ENCODE data around the gene SLC41A1. TPM values are rescaled to one million over a fixed set of nuclear protein-coding genes. Genes with fewer than 3 reads are reported as not detected.

The SLC41A1 gene
- total and polyA plus RNA-seq, 2 donors (not counting 1 experiment from before 2014, with no cell fraction given), result 15.8 to 24.2 TPM

DNA sequence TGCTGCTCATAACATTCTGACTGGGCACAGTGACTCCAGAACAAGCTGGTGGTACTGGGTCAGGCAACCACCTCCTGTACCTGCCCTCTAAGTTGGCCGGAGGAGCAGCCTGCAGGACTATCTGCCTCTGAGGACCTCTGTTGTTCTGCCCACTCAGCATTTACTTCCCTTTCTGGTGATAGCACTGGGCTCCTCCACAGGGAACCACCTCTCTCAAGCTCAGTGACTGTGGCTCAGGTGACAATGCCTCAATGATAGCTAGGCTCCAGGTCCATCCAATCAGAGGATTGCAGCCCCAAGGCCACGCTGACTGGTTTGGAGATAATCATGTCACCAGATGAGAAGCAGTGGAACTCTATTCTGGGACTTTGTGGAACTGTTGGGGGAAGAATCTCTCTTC lies 15.8 kb downstream of the SLC41A1 start:
- H3K4me1 ChIP-seq (ENCODE audit: control insufficient read depth in 2 of 2, insufficient read depth in 2 of 2, low read length in 2 of 2), result peaks cover 5 to 24% of the 10 kb centered on the region in 2 donors
- no peak for TF ChIP-seq EZH2 (IDR thresholded peaks at IDR 0.05; ENCODE audit: borderline replicate concordance, insufficient read depth, low read depth, low read length, poor library complexity, severe bottlenecking)
- no peak for TF ChIP-seq CTCF (IDR thresholded peaks at IDR 0.05)
- Mint-ChIP-seq H3K27me3 (no peaks in the 10 kb centered on the region), H3K27ac (no peak overlapping the region), H3K9me3 (ENCODE audit: insufficient read depth) (no peaks in the 10 kb centered on the region), H3K4me3 (no peak overlapping the region), H3K4me1 (peaks cover 23% of the 10 kb centered on the region)
- H3K4me3 ChIP-seq (ENCODE audit: control extremely low read depth in 1 of 5, extremely low read depth in 1 of 5, insufficient read depth in 1 of 5, low read depth in 2 of 5, low read length in 4 of 5), result no peak overlapping the region
- H3K79me2 ChIP-seq (ENCODE audit: control insufficient read depth, insufficient read depth, low read length), result no peaks in the 10 kb centered on the region
- H3K27ac ChIP-seq (ENCODE audit: low read length in 2 of 2), result no peak overlapping the region
- ChIA-PET CTCF (interaction anchor here (1.0 to 12.1 kb wide), 4 partner anchors 86 to 184 kb away, joined by 3 to 434 read pairs (median 4); no protein-coding TSS in a partner anchor), POLR2A (interaction anchor here (0.7 kb wide), 1 partner anchor 11 kb away, joined by 3 read pairs; no protein-coding TSS in a partner anchor)
- ATAC-seq (ENCODE audit: low read depth) (no peak), DNase-seq (no peak)
- no peak overlapping the region for H3K4me2 ChIP-seq (replicated peaks; ENCODE audit: low read depth, low read length, poor library complexity, severe bottlenecking)
- no peak overlapping the region for H3K9ac ChIP-seq (ENCODE audit: low read length)
- WGBS (ENCODE audit: insufficient coverage), result 92% methylated on average over 2 of the region's 2 CpGs
- H3K9me3 ChIP-seq (ENCODE audit: control extremely low read depth in 1 of 3, control insufficient read depth in 2 of 3, insufficient read depth in 1 of 3, low read length in 2 of 3), result no peaks in the 10 kb centered on the region
- no peak overlapping the region for H2AFZ ChIP-seq (ENCODE audit: insufficient read depth, low read depth, low read length, poor library complexity, severe bottlenecking)
- intact Hi-C loops (cut with micrococcal nuclease), result no loop called here
- H3K27me3 ChIP-seq (replicated peaks in 1 of 4; ENCODE audit: control extremely low read depth in 1 of 4, control insufficient read depth in 3 of 4, insufficient read depth in 4 of 4, low read length in 3 of 4), result no peaks in the 10 kb centered on the region
- H3K36me3 ChIP-seq (replicated peaks in 1 of 2; ENCODE audit: control extremely low read depth in 1 of 2, control insufficient read depth in 1 of 2, extremely low read depth in 1 of 2, insufficient read depth in 2 of 2, low read length in 1 of 2), result peaks cover 0 to 55% of the 10 kb centered on the region in 2 experiments
- no peaks in the 10 kb centered on the region for H4K20me1 ChIP-seq (ENCODE audit: control insufficient read depth, insufficient read depth, low read length, poor library complexity, severe bottlenecking)

- no peak for DNase-seq
These were observed 18.8 kb downstream of the SLC41A1 start for GRCh38 chr1:205794011-205794730.

More at GRCh38 chr1:205794011-205794730, 18.8 kb downstream of the SLC41A1 start:
- Histone ChIP-seq H4K20me1 (ENCODE audit: control insufficient read depth, insufficient read depth, low read length, poor library complexity, severe bottlenecking) (no peaks in the 10 kb centered on the region), H3K79me2 (ENCODE audit: control insufficient read depth, insufficient read depth, low read length) (no peaks in the 10 kb centered on the region), H3K27ac (ENCODE audit: low read length in 2 of 2) (no peak overlapping the region), H3K4me3 (ENCODE audit: control extremely low read depth in 1 of 5, extremely low read depth in 1 of 5, insufficient read depth in 1 of 5, low read depth in 2 of 5, low read length in 4 of 5) (no peak overlapping the region), H2AFZ (ENCODE audit: insufficient read depth, low read depth, low read length, poor library complexity, severe bottlenecking) (no peak overlapping the region), H3K9me3 (ENCODE audit: control extremely low read depth in 1 of 3, control insufficient read depth in 2 of 3, insufficient read depth in 1 of 3, low read length in 2 of 3) (no peaks in the 10 kb centered on the region), H3K27me3 (replicated peaks in 1 of 4; ENCODE audit: control extremely low read depth in 1 of 4, control insufficient read depth in 3 of 4, insufficient read depth in 4 of 4, low read length in 3 of 4) (no peaks in the 10 kb centered on the region), H3K36me3 (replicated peaks in 1 of 2; ENCODE audit: control extremely low read depth in 1 of 2, control insufficient read depth in 1 of 2, extremely low read depth in 1 of 2, insufficient read depth in 2 of 2, low read length in 1 of 2) (peaks cover 0 to 62% of the 10 kb centered on the region in 2 experiments), H3K4me2 (replicated peaks; ENCODE audit: low read depth, low read length, poor library complexity, severe bottlenecking) (no peak overlapping the region), H3K9ac (ENCODE audit: low read length) (no peak overlapping the region), H3K4me1 (ENCODE audit: control insufficient read depth in 2 of 2, insufficient read depth in 2 of 2, low read length in 2 of 2) (peaks cover 5 to 27% of the 10 kb centered on the region in 2 donors)
- ChIA-PET POLR2A (interaction anchor here (1.3 kb wide), 1 partner anchor 64 kb away, joined by 3 read pairs; no protein-coding TSS in a partner anchor), CTCF (interaction anchor here (0.6 to 12.1 kb wide), 12 partner anchors 11 to 317 kb away, joined by 3 to 434 read pairs (median 15); no protein-coding TSS in a partner anchor)
- ATAC-seq (ENCODE audit: low read depth), result peak; percentile 58
- Mint-ChIP-seq H3K27me3 (no peaks in the 10 kb centered on the region), H3K9me3 (ENCODE audit: insufficient read depth) (no peaks in the 10 kb centered on the region), H3K4me3 (no peak overlapping the region), H3K27ac (peak overlapping the region; percentile 42), H3K4me1 (peaks cover 27% of the 10 kb centered on the region)
- intact Hi-C loops (cut with micrococcal nuclease), result no loop called here
- TF ChIP-seq CTCF (IDR thresholded peaks at IDR 0.05) (no peak), EZH2 (IDR thresholded peaks at IDR 0.05; ENCODE audit: borderline replicate concordance, insufficient read depth, low read depth, low read length, poor library complexity, severe bottlenecking) (no peak)
- 60% methylated on average over 1 of the region's 5 CpGs for WGBS (ENCODE audit: insufficient coverage)

All from B cell (primary cell).